DMS 273 treated with DMSO at 0.1 percent for 48 hours (cell line): ENCODE data around the gene CA11.
"Not testable (repeated sequence)": the region's sequence is repeated elsewhere in the genome, so short reads cannot be mapped to it uniquely, and the experiment has no call there.

Experiments
- DNase-seq: peaks from one replicate; lab custom pipeline; 2025; lab: John Stamatoyannopoulos, UW

The CA11 gene

DNA sequence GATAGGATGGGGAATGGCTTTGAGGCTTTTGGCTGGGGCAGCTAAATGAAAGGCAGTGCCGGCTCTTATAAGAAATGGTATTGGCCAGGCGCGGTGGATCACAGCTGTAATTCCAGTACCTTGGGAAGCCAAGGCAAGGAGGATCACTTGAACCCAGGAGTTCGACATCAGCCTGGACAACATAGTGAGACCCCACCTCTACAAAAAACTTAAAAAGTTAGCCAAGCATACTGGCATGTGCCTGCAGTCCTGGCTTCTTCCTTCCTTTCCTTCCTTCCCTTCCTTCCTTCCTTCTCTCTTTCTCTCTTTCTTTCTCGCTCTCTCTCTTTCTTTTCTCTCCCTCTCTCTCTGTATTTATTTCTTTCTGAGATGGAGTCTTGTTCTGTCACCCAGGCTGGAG is 3.1 kb downstream of the CA11 start:
- no peak for DNase-seq

DNA sequence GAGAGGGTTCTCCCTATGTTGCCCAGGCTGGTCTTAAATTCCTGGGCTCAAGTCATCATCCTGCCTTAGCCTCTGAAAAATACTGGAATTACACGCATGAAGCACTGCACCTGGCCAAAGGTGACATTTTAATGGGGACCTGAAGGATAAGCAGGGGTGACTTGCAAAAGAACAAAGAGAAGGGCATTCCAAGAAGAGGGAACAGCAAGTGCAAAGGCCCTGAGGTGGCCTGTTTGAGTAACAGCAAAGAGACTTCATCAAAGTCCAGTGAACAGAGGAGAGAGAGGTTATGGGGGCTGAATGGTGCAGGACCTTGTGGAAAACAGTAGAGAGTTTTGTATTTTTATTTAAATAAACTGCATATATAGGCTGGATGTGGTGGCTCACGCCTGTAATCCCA is 4.1 kb downstream of the CA11 start:
- DNase-seq, result no peak

DNA sequence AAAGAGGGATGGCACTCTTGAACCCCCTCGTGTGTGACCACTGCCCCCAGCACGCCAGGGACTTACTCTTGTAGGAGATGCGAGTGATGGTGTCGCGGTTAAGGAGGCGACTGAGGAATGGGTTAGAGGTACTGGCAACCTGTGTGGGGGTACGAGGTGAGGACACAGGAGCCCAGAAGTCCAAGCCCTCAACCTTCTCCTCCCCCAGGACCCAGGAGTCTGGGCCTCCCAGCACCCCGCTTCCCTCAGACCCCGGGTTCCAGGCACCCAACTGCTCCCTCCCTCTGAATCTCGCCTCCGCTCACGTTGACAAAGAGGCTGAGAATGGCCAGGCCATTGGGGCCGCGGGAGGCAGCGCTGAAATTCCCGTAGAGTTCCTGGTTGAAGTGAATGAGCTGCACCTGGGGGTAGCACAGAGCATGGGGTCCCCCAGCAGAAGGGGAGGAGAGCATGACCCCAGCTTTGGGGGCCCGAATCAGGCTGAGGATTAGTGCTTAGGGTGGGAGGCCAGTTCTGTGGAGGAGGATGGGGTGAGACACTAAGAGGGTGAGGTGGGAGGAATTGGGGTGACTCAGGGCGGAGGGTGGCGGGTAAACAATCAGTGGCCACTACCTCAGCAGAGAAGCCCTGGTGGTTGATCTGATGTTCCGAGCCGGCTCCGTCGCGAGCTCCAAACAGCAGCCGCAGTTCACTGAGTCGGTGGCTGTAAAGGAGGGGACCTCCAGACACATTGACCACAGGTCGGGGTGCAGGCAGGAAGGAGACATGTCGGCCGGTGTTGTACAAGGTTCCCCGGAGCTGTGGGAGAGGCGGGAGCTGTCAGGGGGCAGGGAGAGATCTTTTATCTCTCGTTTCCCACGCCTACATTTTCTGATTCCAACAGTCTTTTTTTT is 6.3 kb downstream of the CA11 start:
- no peak for DNase-seq

DNA sequence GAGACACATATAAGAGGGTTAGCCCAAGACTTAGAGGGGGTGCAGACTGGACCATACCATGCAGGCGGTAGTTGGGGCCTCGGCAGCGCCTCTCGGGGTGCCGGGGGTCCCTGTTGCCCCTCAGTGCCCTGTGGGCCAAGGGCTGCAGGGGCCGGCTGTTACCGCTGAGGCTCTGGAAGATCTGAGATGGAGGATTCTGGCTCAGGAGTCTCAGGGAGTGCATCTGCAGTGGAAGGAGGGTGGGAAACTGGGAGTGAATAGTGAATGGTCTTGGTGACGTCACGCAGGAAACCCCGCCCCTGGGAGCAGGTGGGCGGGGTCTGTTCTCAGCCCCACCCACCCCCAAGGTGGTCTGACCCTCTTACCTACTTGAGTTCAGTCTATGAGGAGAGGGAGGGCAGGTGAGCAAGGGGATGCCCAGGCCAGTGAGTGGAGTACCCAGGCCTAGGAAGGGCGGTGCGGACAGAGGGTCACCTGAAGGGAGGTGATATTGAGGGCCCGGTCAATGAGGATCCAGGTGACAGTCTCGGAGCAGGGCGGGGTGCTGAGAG is 7.1 kb downstream of the CA11 start:
- no peak for DNase-seq

DNA sequence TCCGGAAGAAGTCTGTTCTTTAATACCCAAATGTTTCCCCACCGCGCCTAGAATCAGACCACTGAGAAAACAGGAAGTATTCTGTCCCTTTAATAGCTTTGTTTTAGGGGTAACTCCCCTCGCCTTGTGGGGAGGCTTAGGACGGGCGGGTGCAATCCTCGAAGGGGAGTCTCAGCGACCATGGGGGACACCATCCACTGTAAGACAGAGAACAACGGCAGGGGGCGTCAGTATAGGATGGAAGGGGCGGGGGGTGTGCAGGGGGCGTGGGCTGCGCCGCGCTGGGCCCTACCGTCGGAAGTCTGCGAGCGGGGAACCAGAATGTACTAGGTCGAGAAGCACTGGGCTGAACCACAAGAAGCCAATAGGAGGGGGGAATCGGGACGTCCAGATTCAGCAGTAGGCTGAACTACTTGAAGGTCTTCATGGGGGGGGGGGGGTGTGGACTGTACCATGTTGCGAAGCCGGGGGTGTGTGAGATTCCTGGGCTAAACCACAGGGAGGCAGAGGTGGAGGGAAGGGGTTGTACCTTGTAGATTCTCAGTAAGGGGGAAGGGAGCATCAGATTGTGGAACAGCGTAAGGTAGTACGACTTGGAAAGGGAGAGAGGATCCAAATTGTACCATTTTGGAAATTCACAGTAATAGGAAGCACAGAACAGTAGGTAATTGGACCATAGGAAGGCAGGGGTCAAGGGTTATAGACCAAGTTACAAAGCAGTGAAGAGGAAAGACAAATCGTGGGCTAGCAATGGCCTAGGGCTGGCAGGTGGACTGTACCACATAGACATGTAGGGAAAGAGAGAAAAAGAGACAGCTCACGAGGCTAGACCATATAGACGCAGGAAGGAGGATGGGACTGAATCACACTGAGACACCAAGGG is 7.8 kb downstream of the CA11 start:
- DNase-seq, result peak; percentile 90

DNA sequence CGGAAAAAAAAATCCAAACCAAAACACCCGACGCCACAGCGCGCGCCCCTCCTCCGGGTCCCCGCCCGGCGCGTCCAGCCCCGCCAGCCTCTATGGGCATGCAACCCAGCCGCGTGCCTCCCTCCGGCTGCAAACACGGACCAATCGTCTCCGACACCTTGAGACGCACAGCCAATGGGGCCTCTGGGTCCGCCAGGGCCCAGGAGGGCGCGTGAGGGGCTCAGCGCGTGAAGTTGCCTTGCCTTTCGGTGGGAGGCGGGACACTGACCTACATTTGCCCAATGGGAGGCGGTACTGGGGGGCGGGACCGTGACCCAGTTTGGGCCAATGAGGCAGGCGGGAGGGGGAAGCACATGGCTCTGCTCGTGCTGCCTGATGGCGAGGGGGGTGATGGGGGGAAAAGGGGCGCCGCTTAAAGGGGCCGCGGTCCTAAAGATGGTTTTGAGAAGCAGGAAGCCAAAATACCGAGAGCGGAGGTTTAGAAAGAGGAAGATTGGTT is 8.5 kb downstream of the CA11 start:
- peak; percentile 98 for DNase-seq

DNA sequence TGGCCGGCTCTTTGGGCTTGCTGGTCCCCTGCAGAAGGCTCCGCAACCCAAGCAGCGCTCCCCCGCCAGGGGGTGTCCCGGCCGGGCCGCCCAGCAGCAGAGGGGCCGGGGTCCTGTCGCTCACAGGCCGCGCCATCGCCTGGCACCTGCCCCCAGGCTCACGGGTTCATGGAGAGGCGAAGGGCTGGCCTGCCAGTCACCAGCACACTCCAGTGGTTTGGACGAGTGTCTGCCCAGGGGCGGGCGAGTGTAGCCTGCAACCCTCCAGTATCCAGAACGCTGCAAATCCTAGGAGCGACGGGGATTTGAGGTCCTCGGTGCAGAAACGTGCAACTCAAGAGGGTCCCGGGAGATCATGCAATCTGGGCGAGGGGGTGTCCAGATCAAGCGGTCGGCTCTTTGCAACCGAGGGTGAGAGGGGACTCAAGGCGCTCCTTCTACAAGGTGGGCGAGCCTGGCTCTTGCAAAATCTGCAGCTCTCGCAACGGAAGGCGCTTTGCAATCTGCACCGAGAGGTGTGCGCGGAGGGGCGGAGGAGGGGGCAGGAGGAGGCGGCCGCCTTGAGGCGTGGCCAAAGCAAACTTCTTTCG is 9.0 kb downstream of the CA11 start, which contains the start of gene DBP:
TSS of gene DBP (minus strand) at position 521 of the 590 bp plus-strand sequence. CDS start at position 136, 385 bp downstream.
- DNase-seq, result no peak

DNA sequence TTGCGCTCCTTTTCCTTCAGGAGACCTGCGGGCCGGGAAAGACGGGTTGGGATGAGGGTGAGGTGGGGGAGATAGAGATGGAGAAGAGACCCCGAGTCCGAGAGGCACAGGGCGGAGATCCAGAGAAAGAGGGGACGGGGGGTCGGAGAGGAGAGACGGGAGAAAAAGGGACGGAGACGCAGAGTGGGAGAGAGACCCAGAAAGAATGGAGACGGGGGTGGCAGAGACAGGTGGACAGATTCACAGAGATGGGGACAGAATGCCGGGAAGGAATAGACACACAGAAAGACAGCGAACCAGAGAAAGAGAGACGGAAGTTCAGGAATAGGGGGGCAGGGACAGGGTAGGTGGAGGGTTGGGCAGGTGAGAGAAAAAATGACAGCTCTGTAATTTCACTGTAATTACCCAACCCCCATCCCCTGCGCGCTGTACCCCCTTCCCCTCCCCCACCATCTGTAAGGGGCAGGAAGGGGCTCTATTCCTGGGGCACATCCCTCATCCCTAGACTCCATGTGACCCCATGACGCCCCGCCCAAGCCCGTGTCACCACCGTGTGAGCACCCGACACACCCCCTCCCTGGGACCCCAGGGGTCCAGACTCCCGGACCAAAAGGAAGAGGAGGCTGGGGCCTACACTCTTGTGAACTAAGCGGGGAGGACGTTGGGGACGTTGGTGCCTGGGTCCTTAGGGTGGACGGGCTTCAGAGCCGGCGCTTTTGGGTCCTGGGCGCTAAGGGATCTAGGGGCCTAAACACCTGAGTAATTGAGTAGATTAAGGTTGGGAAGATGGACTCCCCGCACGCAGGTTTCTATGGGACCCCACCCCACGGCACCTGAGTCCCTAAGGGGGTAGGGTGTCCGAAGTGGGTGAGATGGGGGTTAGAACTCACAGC is 9.8 kb downstream of the CA11 start:
- no peak for DNase-seq

DNA sequence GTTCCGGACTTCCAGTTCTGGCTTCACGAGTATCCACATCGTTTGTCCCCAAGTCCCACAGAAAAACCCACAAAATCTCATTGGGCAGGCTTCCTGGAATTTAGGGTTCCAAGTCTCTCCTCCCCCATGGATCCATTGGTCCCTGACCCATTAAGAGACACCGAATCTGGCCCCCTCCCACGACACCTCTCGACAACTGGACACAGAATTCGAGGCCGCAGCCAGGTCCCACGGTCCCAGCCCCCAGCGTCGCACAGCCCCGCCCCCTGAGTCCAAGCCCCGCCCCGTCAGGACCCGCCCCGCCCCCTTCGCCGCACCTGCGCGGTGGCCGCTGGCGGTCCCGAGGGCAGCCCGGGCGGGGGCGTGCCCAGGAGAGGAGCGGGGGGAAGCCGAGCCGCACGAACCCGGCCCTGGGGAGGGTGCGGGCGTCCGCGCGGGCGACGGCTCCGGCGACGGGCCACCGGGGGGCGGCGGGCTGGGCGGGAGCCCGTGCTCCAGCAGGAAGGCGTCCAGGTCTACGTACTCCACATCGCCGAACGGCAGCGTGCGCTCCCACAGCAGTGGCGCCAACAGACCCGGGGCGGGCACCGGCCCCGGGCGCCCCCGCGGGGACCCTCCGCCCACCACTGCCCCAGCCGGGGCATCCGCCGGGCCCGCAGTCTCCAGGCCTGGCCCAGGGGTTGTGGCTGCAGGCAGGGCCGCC is 10.6 kb downstream of the CA11 start:
- no peak for DNase-seq

DNA sequence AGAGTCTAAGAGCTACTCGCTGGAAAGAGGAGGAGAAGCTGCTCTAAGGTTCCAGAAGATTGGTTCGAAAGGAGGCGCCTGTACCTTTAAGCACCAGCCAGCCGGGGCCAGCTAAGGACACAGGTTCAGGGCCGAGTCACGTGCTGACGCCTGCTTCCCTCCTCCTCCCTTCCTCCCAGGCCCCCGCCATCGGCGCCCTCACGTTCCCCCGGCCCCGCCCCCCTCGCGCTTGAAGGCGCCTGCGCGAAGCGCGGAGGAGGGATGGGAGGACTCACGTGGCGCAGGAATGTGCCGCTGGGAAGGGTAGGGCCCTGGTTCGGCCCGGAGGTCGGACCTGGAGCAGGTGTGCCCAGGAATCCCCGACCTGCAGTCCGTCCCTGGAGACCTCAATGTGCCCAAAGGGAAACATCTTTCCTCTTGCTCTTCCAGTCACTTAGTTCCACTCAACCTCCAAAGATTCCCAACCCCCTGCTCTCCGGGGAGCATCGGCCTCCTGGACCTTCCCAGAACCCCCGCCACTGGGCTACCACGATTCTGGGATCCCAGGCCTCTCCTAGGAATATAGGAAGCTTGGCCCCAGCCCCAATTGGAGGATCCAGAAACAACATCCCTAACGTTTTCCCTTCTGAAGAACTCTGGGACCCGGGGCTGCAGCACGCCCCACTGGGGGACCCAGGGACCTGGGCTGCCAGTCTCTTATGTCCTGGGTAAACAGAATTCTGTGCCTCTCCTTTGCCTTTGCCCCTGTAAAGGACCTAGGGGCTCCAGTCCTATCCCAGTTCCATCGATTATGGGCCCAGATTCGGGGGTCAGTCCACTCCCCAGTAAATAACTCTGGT is 11.3 kb downstream of the CA11 start:
- peak; percentile 90 for DNase-seq

DNA sequence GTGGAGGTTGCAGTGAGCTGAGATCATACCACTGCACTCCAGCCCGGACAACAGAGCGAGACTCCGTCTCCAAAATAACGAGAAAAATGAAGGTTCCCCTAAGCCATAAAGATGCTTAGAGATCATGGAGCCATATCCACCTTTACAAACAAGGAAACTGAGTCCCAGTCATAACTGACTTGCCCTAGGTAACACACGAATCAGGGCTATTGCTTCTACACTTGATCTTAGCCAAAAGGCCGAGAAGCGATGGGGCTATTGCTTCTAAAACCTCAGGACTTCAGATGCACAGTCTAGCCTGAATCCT is 12.0 kb downstream of the CA11 start:
- DNase-seq, result no peak

DNA sequence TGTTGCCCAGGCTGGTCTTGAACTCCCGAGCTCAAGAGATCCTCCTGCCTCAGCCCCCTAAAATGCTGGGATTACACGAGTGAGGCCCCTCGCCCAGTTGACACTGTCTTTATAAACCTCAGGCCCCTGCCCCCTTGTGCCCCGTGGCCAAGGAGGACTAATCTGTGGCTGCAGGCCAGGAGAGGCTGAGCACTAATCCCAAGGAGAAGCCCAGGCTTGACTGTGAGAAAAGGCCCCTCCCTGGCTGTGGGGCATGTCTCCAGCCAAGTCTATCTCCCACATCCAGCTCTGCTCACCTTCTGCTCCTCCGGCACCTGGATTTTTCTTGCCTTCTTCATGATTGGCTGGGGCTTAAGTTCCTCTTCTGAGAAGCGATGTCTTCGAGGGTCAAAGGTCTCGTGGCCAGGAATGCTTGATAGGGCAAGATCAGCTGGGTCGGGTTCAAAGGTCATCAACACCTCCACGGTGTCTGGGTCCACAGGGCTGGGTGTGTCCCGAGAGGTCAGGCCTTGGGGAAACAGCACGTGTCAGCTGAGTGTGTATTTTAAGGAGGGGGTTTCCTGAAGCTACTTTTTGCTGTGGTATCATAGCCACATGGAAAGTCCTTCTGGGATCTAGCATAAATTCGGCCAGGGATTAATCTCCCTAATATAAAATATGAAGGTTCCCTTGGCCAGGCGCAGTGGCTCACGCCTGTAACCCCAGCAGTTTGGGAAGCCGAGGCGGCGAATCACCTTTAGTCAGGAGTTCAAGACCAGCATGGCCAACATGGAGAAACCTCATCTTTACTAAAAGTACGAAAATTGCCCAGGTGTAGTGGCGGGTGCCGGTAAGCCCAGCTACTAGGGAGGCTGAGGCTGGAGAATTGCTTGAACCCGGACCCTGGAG is 12.6 kb downstream of the CA11 start:
- no peak for DNase-seq

DNA sequence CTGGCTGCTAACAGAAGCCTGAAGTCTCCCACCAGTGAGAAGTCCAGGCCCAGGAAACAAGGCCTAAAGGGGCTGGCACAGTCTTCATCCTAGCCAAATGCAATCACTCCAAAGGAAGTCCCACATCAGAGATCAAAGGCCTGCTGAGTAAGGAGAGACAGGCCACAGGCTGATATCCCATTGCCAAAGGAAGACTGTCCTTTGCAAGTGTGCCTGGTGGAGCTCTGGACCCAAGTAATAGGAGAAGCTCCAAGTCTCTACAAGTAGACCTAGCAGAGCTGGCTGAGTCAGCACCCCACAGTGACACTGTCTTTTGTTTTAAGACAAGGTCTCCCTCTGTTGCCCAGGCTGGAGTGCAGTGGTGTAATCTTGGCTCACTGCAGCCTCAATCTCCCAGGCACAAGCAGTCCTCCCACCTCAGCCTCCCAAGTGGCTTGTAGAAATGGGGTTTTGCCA is 13.3 kb downstream of the CA11 start:
- no peak for DNase-seq

DNA sequence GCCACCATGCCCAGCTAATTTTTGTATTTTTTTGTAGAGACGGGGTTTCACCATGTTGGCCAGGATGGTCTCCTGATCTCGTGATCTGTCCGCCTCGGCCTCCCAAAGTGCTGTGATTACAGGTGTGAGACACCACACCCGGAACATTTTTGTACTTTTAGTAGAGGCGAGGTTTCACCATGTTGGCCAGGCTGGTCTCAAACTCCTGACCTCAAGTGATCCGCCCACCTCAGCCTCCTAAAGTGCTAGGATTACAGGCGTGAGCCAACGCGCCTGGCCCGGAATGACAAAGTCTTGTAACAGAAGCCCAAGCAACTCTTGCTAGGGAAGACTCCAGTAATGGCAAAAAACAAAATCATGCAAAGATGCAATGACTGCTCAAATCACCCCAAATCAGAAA is 13.7 kb downstream of the CA11 start:
- not testable (repeated sequence) for DNase-seq

DNA sequence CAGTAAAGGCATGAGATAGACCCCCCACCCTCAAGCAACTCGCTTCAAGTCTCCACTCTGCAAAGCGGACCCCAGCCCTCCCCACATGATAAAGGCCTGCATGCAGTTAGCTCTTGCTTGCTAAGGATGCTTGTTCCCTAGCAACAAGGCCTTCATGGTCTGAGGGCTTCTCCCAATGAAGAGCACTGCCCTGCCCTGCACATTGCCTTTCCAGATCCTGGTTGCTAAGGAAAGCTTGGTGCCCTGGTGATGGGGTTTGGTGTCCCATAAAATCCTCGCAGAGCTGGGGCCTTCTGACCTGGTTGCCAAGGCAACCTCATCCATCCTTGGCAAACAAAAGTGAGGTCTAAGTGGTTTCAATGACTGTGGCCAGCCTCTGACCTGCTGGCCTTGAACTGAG is 14.8 kb downstream of the CA11 start:
- no peak for DNase-seq

DNA sequence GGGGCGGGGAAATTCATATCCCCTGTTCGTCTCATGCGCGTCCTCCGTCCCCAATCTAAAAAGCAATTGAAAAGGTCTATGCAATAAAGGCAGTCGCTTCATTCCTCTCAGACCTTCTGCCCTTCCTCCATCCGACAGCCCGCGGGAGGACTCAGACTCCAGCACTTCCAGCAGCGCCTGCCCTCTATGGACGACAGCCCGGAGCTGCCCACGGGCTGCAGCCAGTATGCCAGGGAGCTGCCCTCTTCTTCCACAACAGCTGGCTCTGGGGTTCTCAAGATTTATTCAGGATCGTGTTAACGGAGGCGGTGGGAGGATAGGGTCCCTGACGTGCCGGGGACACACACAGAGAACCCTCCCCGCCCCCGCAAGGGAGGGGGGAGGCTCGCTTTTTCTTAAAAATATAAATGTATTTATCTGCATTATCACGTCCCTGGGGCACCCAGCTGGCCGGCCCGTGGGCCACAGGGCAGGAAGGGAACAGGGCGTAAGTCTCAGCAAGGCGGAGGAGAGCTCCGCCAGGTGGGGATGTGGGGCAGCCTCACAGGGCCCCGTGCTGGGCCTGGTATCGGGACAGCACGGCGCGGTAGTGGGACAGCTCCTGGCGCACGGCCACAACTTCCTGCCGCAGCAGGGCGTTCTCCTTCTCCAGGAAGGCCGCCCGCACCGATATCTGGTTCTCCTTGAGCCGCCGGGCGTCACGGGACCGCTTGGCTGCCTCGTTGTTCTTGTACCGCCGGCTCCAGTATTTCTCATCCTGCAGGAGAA is 15.5 kb downstream of the CA11 start:
- DNase-seq, result no peak

DNA sequence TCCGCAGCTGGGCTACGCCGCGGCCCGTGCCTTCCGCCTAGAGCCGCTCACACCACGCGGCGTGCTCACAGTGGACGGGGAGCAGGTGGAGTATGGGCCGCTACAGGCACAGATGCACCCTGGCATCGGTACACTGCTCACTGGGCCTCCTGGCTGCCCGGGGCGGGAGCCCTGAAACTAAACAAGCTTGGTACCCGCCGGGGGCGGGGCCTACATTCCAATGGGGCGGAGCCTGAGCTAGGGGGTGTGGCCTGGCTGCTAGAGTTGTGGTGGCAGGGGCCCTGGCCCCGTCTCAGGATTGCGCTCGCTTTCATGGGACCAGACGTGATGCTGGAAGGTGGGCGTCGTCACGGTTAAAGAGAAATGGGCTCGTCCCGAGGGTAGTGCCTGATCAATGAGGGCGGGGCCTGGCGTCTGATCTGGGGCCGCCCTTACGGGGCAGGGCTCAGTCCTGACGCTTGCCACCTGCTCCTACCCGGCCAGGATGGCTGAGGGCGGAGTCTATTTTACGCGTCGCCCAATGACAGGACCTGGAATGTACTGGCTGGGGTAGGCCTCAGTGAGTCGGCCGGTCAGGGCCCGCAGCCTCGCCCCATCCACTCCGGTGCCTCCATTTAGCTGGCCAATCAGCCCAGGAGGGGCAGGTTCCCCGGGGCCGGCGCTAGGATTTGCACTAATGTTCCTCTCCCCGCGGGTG is 16.2 kb downstream of the CA11 start:
- DNase-seq, result no peak
